Measurements from ENCODE around the gene MS4A5.

MS4A5 gene

DNA sequence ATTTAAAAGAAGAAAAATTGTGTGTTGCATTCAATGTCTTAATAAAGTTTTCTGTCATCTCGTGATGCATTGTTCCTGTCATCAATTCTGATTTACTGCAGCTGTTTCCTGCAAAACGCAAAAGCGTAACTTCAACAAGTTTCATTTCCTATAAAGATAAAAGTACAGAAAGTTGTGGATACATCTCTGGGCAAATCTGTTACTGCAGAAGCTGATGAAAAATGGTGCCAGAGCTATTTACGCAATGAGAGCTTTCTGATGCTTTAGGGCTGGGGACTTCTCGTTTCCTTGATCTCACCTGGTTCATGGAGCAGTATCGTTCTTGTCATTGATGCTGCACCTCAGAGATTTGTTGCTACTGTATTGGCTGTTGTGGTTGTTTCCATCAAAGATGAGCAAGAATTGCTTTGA is 47.7 kb downstream of the MS4A5 start:
- intact Hi-C loops (cut with DNase I) = no loop called here

GRCh38 chr11:60482361-60482760 is 53.0 kb downstream of the MS4A5 start:
- DNase-seq = no peak
- intact Hi-C loops (cut with DNase I) = no loop called here

More for the DNA sequence above, 47.7 kb downstream of the MS4A5 start:
- no peak for DNase-seq

GRCh38 chr11:60485987-60486386 is 56.6 kb downstream of the MS4A5 start:
- no peak for DNase-seq
- intact Hi-C loops (cut with DNase I) = no loop called here

- DNase-seq = no peak
- intact Hi-C loops (cut with DNase I) = no loop called here
These were observed 63.2 kb downstream of the MS4A5 start, which contains the start of gene MS4A12 for GRCh38 chr11:60492488-60493009. Gene MS4A12, plus strand, starts transcription at chr11:60492778. Its CDS starts 4,541 bp downstream, at chr11:60497319.

- DNase-seq = no peak
- intact Hi-C loops (cut with DNase I) = no loop called here
These were observed 64.1 kb downstream of the MS4A5 start for GRCh38 chr11:60493454-60493853.
